Hematopoietic multipotent progenitor cell treated with erythropoietin and hydrocortisone succinate and interleukin-3 and kit ligand, for 17 days (in vitro differentiated cells): Measurements from ENCODE around the gene PGAM2.

ENCODE experiments used
- DNase-seq: peaks from one replicate; pipeline ENCODE4 v3.0.0-alpha.2; 2015; ENCODE audit warnings: low spot score

PGAM2 gene

GRCh38 chr7:44103566-44103922 lies 38.2 kb upstream of the PGAM2 start:
- DNase-seq, result no peak

GRCh38 chr7:44102846-44103565 lies 37.6 kb upstream of the PGAM2 start:
- DNase-seq, result no peak

GRCh38 chr7:44101966-44102845 lies 36.8 kb upstream of the PGAM2 start:
- no peak for DNase-seq

DNA sequence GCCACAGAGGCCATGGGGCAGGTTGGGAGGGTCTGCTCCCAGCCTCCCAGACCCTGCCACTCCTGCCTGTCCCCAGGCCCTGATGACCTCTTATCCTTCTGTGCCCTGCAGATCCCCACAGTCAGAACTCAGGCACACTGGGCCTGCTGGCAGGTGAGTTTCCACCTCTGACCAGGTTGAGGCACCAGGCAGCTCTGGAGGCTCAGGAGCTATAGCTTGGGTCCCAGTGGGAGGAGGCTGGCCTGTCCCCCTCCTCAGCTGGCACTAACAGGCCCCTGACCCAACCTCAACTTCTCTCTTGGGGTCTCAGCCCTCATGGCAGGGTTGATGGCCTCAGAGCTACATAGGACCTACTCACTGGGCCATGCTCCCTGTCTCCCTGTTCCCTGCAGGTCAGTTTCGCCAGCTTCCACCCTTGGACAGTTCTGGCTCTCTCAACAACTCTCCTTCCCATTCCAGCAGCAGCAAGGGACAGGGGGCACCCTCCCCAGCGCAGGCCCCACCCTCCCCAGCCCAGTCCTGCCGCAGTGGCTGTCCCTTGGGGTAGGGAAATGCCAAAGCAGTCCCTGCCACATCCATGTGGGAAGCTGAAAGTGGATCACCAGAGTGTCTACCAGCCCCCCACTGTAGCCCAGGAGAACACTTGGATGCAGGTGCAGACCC lies 36.1 kb upstream of the PGAM2 start:
- no peak for DNase-seq

DNA sequence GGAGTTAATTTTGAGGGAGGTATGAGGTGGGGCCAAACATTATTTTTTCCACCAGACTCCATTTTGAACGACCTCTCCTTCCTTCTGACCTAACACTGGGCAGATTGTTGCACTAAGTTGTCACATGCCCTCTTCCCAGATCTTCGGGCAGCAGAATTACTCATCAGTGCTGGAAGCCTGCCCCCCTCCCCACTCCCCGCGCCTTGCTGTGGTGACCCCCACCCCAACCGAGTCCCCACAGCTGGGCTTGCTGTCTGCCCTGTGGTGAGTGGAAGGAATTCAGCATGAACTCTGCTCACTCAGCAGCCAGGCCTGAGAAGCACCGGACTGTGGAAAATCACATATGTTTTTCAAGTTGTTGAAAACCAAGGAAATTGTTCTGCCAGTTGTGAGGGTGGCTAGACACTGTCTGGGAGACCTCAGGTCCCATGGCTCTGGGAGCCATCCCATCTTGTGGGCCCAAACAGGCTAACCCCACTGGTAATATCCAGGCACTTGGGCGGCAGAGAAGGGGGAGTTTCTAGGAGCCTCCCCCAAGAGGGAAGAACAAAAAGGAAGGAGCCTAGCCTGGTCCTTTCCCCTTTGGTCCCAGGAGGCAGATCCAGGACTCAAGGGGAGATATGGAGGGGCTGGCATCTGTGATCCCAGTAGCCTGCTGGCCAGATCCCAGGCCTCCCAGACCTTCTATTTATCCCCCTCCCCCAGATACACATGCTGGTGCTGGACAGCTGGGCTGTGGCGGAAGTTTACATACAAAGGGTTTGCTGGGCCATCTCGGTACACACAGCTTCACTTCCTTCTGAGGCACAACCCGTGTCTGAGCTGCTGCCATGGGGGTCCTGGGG lies 35.3 kb upstream of the PGAM2 start:
- no peak for DNase-seq

GRCh38 chr7:44099669-44100068 lies 34.3 kb upstream of the PGAM2 start:
- DNase-seq, result no peak

GRCh38 chr7:44098092-44099068 lies 33.0 kb upstream of the PGAM2 start:
- DNase-seq, result no peak

- DNase-seq, result no peak
Measured at GRCh38 chr7:44097064-44097932, 31.9 kb upstream of the PGAM2 start.

- DNase-seq, result no peak
Measured at GRCh38 chr7:44096326-44096881, 31.0 kb upstream of the PGAM2 start.

DNA sequence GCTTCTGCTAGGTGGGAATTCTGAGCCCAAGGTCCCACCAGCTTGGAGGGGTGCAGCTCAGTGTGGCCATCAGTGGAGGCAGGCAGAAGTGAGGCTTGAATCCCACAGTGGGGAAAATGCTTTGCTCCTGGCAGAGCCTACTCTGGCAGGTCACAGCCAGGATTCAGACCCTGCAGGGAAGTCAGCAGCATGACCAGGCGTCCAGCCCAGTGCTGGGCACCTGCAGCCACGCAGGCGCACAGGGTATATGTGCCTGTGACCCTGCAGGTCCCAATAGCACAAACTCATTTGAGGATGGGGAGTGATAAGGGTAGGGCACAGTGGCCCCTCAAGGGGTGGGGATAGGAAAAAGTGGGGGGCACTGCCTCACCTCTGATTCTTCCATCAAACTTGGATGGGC lies 30.4 kb upstream of the PGAM2 start:
- no peak for DNase-seq

GRCh38 chr7:44094883-44095592 lies 29.7 kb upstream of the PGAM2 start:
- DNase-seq, result no peak

GRCh38 chr7:44094365-44094764 lies 29.0 kb upstream of the PGAM2 start:
- DNase-seq, result no peak

DNA sequence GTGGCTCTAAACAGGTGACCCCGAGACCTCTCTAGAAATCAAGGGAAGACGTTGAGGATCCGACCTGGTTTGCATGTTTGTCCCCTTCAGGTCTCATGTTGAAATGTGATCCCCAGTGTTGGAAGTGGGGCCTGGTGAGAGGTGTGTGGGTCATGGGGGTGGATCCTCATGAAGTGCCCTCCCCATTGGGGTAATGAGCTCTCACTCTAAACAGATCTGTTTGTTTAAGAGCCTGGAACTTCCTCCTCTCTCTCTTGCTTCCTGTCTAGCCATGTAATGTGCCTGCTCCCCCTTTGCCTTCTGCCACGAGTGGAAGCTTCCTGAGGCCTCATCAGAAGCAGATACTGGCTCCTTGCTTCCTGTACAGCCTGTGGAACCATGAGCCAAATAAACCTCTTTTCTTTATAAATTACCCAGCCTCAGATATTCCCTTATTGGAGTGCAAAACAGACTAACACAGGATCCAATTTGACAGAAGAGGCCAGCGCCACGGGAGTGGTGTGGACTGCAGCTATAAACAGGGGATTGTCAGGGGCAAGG lies 27.8 kb upstream of the PGAM2 start:
- DNase-seq, result no peak

DNA sequence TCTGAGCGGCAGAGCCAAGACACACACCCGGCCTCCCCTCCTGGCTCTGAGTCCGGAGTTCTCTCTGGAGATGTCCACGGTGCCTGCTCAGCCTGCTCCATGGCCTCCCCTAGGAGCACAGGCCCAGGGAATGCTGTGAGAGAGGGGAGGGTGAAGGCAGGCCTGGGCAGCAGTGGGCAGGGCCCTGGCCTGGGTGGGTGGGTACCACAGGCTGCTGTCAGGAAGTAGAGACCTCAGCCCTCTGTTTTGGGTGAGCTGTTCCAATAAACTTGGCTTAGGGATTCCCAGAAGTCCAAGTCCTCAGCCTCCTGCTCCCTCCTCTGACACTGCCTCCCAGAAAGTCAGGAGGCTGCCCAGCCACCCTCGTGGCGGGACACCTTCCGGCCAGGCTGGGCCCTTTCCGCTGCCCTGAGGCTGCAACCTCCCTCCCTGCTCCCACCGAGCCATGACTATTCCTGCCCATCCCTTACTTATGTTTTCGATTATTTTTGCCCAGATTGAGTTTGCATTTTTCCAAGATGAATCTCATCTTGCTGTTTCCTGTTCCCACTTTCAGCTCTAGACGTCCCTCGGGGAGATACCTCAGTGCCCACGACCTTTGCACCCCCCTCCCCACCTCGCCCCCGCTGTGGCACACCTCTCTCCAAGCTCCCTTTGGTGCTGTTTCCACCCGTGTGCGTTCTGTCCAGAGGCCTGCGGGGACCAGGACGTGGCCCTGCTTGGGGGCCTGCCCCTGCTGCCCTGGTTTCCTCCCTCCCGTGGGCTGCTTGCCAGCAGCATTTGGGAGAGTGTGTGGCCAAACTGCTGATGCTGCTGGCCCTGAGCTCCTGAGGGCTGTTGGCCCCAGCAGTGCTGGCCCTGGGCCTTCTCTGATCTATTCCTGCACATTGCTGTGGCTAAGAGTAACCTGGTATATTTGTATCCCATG lies 22.8 kb upstream of the PGAM2 start:
- no peak for DNase-seq

DNA sequence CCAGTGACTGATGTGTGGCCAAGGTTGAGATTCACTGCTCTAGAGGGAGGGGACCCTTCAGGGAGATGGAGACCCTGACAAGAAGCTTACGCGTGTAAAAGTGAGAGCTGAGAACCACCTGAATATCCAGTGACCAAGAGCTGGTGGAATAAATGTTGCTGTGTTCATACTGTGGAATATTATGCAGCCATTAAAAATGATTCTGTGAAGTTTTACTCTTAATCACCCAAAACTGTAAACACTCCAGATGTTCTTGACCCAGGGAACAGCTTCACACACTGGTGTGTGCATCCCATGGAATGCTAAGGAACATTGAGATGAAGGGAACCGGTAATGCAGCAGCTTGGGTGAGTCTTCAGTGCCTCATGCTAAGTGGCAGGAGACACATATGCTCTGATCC lies 21.3 kb upstream of the PGAM2 start:
- no peak for DNase-seq

GRCh38 chr7:44085546-44085945 lies 20.2 kb upstream of the PGAM2 start:
- DNase-seq, result no peak

DNA sequence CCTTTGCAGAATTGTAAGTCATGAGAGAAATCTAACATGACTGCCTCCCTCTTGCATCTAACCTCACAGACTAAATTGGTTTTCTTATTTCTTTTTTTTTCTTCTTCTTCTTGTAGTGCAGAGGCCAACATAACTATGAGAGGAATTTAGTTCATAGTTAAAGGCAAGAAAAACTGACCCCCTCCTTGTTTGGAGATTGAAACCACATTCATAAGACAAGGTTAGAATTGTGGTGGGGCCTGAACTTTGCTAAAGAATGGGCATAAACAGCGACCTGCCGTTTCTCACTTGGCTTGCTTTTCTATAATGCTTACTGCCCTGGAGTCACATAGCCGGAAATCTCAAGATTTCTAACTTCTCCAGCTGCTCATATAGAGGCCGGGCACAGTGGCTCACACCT lies 19.3 kb upstream of the PGAM2 start:
- DNase-seq, result no peak
